Cortex of kidney (tissue), 1 donor: ENCODE data around the gene PRRC2B.
"Not testable (repeated sequence)": the region's sequence is repeated elsewhere in the genome, so short reads cannot be mapped to it uniquely, and the experiment has no call there.

Experiments
- DNase-seq: peaks from one replicate; lab custom pipeline; 2025; lab: John Stamatoyannopoulos, UW

The PRRC2B gene

DNA sequence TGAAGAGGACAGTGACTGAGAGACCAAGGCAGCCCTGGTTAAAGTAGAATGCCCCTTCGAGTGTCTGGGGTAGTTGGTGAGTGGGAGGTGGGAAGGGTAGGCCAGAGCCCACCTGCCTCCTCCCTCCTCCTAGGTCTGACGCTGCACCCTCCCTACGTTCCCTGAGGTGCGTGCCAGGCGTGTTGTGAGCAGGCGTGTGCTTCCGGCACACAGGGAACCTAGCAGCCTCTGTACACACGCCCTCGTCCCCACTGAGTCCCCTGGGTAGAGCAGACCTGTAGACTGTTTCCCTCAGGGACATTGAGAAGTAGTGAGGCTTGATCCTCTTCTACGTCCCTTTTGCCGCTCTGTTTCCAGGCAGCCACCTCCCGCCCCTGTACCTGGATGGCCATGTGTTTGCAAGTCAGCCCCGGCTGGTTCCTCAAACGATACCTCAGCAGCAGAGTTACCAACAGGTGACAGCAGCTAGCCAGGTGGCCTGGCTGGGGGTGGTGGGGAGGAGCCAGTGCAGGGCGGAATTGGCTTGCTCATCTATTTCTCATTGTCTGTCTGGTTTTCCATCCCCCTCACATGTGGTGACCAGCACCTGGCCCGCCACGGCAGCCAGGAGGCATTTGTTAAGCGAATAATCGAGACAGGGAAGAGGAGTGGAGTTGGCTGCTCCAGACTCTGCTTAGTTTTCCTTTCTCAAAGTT lies 92.0 kb downstream of the PRRC2B start:
- DNase-seq = no peak

DNA sequence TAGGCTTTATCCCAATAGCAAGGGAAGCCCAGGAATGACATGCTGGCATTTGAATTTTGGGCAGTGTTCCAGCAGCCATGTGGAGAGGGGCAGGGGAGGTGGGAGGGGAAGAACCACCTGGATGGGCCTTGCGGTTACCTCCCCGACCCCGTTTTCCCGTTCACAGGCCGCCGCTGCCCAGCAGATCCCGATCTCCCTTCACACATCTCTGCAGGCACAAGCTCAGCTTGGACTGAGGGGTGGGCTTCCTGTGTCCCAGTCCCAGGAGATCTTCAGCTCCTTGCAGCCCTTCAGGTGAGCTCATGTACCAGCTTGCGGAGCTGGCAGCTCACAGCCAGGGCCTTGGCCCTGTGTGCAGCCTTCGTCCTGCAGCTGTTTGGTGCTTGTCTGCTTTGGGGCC lies 93.1 kb downstream of the PRRC2B start:
- no peak for DNase-seq

DNA sequence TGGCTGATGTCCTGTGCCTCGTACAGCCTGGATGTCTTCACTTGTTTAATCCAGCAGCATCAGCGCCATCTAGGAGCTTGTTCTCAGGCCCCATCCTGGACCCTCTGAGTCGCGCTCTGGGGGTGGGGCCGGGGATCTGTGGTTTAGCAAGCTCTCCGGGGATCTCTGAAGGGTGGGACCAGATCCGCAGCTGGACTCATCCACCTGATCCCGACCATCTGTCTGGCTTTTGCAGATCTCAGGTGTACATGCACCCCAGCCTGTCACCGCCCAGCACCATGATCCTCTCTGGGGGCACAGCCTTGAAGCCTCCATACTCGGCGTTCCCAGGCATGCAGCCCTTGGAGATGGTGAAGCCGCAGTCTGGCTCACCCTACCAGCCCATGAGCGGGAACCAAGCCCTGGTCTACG lies 93.7 kb downstream of the PRRC2B start:
- no peak for DNase-seq

DNA sequence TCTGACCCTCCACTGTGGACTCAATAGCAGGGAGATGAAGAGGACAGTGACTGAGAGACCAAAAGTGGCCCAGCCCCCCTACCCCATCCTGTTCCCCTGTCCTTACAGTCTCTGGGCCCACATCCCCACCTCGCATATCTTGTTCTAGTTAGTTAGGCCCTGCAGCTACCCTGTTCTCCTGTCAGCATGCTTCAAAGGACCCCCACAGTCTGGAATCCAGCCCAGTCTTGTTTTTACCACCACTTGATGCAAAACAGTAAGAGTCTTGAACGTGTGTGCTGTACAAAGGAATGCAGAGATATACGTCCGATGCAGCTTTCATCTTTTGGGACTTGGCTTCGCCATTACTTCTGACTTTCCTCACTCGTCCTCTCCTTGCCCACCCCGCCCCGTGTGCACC lies 96.6 kb downstream of the PRRC2B start:
- DNase-seq = no peak

DNA sequence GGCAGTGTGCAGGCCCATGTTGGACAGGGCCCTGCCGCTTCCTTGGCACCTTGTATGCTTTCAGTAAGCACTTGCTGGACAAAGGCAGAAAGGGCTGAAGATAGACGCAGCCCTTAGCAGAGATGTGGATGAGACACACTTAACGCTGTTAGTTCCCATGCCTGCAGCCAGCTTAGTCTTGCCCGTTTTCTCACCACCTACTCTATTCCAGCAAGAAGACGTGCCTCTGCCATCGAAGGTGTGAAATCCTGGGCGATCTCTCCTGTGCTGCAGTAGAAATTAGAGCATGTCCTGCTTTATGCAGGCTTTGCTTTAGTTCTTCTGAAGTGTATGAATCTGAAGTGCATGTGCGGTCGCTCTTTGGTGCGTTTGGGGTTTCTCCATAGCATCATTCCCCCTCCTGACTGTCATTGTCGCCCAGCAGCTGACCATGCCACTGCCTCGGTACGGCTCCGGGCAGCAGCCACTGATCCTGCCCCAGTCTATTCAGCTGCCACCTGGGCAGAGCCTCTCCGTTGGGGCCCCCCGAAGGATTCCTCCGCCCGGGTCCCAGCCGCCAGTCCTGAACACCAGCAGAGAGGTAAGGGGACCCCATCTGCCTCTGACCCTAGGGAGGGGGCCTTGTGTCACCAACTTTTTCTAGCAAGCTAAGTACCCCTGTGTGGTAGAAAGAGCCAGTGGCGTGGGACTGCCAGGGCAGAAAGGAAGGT lies 97.3 kb downstream of the PRRC2B start:
- DNase-seq = no peak

DNA sequence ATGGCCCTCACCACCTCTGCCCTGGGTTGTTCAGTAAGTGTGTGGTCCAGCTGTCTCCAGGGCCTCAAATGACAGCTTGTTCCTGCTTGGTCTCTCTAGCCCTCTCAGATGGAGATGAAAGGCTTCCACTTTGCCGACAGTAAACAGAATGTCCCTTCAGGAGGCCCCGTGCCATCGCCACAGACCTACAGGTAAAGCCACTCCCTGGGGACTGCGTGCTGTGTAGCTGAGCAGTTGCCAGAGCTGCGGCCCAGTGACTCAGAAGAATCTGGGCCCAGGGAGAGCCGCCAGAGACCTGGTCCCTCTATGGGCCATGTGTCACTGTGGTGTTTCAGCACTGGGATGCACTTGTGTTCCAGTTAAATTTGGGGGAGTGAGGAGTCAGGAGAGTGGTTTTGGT lies 98.2 kb downstream of the PRRC2B start:
- DNase-seq = no peak

DNA sequence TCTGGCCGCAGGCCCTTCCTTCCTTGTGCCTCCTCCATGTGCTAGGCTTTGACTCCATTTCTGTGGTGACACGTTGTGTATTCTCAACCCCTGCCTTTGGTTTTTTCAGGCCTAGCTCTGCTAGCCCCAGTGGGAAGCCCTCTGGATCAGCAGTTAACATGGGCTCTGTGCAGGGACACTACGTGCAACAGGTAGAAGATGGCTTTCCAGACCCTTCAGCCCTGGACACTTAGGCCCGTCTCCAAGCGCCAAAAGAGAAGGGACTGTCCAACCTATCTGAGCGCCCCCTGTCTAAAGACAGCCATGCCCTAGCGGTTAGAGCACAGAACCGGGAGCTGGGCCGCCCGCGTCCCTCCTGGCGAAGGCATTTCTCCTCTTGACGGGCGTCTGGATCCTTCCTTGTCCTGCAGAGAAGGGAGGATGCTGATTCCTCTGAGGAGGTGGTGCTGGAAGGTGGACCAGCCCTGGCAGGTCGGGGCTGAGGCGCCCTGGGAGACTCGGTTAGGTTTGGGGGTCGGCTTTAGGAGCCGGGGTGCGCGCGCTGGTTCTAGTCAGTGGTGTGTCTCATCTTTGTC lies 100.5 kb downstream of the PRRC2B start:
- no peak for DNase-seq

DNA sequence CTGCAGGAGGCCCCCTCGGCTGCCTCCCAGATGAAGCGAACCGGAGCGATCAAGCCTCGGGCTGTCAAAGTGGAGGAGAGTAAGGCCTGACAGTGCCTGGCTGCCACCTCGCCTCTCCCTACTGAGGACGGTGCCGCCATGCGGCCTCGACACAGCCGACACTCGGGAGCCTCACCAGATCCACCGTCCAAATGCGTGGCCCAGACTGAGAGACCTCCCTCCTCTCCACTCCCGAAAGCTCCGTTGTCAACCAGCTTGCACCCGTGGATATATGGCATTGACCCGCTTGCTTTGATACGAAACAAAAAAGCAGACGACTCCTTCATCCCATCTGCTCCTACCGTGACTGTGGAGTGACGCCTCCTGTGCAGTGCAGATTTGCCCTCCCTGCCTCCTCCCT lies 101.9 kb downstream of the PRRC2B start:
- no peak for DNase-seq

DNA sequence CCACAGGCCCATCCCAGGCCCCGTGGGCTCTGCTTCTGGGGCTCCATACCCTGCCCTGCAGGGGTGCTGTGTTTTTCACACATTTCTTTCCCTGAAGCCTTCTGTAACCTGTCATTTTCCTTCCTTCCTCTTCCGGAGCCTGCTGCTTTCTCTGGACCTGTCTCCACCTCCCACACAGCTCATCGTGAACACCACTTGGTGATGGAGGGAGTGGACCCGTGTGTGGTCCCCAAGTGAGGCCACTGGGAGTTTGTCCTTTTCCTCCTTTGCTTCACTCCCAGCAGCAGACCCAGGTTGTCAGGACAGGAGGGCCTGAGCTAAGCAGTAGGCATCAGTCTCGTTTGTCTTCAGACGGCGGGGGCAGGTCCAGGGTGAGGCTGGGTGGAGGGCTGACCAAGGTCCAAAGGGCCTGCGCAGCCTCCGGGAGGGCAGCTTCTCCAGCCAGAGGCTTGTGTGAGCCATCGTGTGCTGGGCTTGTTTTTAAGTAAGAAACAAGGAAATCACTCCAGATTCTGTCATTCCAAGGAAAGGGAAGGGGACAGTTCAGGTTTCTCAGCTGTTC lies 103.0 kb downstream of the PRRC2B start:
- DNase-seq = no peak

DNA sequence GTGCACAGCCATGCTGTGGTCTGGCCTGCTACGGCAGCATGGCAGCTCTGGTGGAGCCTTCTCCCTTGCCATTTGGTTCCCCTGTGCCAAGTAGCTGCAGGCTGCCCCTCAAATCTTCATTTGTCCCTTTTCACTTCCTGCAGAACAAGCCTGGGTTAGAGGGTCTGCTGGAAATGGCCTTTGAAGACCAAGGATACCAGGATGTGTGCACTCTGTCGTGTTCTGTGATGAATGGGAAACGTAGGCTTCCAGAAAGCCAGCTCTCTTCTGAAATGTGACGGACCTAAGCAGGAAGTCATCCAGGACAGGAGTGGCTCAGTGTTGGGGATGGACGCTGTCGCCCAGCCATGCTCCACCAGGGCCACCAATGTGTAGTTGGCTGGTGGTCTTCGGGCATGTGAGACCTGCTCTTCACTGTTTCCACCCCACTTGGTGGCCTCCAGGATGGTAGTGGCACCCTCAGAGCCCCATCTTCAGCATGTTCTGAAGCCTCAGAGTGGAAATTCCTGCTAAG lies 105.4 kb downstream of the PRRC2B start:
- no peak for DNase-seq

DNA sequence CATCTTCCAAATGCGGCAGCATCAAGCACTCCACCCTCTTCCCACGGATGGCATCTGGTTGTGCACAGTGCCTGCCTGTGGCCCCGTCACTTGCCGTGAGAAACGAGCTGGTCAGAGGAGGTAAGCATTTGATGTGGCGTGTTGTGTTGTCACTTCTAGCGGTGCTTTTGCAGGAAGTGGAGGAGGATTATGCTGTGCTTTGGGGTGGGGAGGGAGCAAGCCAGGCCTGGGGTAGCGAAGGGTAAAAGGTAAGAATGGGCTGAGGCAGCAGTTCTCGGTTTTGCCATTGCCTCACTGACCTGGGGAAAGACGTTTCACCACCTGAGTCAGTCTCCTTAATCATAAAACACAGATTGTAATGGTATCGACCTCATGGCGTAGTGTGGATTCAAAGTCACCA lies 106.5 kb downstream of the PRRC2B start:
- DNase-seq = no peak

DNA sequence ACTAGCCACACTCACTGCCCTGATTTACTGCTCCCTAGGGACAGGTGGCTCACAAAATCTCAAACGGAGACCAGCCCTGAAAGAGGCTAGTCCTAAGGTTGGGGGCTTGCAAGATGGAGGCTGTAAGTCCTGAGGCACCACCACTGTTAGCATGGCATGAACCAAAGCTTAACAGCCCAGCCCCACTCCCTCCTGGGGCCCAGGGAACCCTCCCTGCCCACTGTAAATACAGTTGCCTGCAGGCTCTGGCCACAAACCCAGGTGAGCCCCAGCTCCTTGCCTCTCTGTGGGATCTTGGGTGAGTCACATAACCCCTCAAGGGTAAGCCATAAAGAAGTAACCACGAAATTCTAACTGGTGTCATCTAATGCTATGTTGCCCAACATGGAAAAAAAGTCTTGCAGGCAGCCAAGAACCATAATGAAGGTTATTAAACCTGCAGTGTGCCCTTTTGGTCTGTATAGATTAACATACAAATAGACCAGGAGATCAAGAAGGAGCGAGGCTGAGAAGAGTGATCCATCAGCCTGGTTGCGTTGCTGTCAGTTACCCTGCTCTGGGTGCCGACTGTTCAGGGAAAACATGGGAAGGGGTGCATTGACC lies 107.2 kb downstream of the PRRC2B start:
- no peak for DNase-seq

DNA sequence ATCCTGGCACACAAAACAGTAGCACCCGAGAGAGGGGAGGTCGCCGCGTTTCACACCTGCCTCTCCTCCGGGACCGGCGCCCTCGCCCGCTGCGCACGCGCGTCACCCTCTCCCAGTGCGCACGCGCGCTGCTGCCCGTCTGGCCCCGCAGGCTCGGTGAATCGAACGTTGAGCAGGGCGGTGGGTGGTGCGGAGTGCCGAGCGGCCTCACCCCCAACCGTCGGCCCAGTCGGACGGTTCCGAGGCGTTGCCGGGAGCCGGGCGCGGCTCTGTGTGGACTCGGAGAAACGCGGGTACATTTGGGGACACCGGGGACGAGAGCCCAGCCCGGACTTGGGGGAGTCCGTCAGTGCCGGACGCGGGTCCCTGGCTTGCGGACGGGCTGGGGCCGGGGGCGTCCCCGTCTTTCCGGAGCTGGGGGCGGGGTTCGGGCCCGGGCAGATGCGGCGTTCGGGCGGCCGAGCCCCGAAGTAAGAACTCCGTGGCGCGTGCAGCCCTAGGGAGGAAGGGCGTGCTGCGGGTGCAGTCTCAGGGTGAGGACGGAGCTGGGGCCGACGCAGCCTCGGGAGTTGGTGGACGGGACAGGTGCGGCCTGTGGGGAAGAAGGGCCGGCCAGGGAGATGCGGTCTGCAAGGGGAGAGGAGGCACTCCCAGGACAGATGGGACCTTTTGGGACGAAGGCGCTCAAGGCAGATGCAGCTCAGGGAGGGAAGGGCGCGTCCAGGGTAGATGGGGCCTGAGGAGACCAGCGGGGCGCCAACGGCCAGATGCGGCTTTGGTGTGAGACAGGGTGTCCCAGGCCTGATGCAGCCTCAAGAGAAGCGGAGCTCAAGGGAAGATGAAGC lies 109.1 kb downstream of the PRRC2B start, which contains the start of gene POMT1:
TSS of gene POMT1 (plus strand) at position 138 of the 845 bp plus-strand sequence. CDS start 1,301 bp downstream, outside the sequence.
- peak; percentile 67 for DNase-seq

DNA sequence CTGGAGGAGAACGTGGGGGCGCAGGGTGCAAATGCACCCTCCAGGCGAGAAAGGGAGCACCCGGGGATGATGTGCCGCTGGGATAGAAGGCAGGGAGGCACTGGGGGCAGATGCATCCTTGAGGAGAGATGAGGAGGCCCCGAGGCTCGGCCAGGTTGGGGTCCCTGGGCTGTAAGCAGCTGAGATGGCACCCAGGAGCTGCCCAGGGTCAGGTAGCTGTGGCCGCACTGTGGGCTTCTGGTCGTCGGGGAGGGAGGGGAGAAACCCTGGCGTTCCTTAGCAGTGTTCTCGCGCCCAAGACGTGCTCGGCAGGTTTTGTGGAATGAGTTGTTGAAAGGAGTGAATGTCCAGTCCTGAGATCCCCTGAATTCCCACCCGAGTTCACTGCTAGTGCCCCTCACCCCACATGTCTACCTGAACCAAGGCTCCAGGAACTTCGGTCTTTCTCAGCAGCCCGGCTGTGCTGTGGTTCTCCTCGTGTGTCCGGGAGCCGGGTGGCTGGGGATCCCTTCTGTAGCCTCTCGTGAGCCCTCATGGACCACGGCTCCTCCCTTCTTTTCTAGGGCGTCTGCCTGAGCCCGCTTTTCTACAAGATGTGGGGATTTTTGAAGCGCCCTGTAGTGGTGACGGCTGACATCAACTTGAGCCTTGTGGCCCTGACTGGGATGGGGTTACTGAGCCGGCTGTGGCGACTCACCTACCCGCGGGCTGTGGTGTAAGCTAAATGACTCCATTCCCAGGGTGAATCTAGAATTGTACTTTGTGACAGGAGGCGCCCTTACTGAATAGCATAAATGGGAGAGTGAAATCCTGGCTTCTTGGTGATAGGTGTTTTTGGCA lies 110.0 kb downstream of the PRRC2B start:
- no peak for DNase-seq

DNA sequence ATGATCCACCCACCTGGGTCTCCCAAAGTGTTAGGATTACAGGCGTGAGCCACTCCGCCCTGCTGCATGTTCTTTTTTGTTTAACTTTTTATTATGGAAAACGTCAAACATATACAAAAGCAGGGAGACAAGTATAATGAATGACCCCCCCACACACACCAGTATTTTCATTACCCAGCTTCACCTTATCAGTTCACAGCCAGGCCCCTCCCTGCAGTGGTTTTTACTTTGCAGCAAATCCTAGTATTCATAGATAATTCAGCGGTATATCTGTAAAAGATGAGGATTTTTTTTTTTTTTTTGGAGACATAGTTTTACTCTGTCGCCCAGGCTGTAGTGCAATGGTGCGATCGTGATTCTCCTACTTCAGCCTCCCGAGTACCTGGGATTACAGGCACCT lies 111.1 kb downstream of the PRRC2B start:
- DNase-seq = no peak

DNA sequence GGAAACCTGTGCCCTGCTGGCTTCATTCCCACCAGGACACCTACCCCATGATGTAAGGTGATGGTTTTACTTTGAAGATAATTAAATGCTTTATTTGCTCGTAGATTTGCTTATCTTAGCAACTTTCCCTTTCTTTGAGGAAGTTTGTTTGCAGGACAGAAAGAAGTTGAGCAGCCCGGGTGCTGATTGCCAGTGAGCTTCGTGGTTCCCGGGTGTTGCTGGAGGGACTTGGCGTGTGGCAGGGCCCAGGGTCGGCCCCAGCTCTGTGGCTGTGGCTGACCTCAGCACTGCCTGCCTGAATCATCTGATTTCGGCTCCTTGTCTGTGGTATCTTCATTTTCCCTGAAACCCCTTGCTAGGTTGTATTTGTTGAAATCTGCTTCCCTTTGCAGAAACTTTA lies 117.5 kb downstream of the PRRC2B start:
- no peak for DNase-seq

DNA sequence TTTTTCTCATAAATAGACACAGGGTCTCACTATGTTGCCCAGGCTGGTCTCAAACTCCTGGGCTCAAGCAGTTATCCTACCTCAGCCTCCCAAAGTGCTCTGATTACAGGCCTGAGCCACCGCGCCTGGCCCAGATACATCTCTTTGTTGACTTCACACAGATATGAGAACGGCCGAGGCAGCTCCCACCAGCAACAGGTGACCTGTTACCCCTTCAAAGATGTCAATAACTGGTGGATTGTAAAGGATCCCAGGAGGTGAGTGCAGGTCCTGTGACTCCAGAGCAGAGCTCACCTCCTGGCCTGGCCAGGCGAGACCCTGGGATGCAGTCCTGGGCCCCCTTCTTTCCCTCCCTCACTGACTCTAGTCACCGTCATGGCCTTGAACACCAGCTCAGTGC lies 118.0 kb downstream of the PRRC2B start:
- no peak for DNase-seq

DNA sequence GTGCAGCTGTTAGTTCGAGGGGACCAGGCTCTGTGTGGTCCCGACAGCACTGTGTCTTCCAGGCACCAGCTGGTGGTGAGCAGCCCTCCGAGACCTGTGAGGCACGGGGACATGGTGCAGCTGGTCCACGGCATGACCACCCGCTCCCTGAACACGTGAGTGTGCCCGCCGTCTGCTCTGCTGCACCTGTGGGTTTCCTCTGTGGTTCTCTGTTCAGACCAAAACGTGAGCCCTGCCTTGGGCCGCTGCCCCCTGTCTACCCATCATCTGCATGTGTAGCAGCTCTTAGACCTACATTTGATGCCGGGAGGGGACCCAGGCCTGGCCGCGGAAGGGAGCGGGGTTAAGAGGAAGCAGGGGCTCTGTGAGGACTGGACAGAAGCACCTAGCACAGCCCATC lies 119.3 kb downstream of the PRRC2B start:
- DNase-seq = no peak

DNA sequence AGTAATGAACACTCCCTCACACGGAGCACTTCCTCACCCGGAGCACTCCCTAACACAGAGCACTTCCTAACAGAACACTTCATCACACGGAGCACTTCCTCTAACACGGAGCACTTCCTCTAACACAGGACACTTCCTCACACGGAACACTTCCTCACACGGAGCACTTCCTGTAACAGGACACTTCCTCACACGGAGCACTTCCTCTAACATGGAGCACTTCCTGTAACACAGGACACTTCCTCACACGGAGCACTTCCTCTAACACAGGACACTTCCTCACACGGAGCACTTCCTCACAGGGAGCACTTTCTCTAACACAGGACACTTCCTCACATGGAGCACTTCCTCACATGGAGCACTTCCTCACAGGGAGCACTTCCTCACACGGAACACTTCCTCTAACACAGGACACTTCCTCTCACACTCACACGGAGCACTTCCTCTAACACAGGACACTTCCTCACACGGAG lies 121.7 kb downstream of the PRRC2B start:
- not testable (repeated sequence) for DNase-seq

DNA sequence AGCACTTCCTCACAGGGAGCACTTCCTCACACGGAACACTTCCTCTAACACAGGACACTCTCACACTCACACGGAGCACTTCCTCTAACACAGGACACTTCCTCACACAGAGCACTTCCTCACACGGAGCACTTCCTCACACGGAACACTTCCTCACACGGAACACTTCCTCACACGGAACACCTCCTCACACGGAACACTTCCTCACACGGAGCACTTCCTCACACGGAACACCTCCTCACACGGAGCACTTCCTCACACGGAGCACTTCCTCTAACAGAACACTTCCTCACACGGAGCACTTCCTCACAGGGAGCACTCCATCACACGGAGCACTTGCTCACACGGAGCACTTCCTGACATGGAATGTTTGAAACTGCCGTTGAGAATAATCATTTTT lies 122.2 kb downstream of the PRRC2B start:
- no peak for DNase-seq
